Activated CD4-positive, alpha-beta T cell treated with anti-CD3 and anti-CD28 coated beads for 4 hours (primary cell): ENCODE measurements around the gene LAMC2.
"Not testable (repeated sequence)": the region's sequence is repeated elsewhere in the genome, so short reads cannot be mapped to it uniquely, and the experiment has no call there.

Experiments used
- DNase-seq, 2 donors: peaks; one replicate each; pipeline ENCODE4 v3.0.0-alpha.2; 2020

Gene LAMC2

GRCh38 chr1:183185941-183186490, at the start of gene LAMC2:
TSS of gene LAMC2 (plus strand) at chr1:183186264. CDS start at chr1:183186353, 89 bp downstream.
- no peak for DNase-seq

- no peak for DNase-seq
Measured at GRCh38 chr1:183137782-183138181, 48.3 kb upstream of the LAMC2 start.

GRCh38 chr1:183138301-183138700, 47.8 kb upstream of the LAMC2 start:
- no peak for DNase-seq

GRCh38 chr1:183139281-183139942, 46.7 kb upstream of the LAMC2 start:
- DNase-seq, result no peak

- no peak for DNase-seq
Measured at GRCh38 chr1:183140633-183141032, 45.4 kb upstream of the LAMC2 start.

GRCh38 chr1:183142171-183142570, 43.9 kb upstream of the LAMC2 start:
- no peak for DNase-seq

DNA sequence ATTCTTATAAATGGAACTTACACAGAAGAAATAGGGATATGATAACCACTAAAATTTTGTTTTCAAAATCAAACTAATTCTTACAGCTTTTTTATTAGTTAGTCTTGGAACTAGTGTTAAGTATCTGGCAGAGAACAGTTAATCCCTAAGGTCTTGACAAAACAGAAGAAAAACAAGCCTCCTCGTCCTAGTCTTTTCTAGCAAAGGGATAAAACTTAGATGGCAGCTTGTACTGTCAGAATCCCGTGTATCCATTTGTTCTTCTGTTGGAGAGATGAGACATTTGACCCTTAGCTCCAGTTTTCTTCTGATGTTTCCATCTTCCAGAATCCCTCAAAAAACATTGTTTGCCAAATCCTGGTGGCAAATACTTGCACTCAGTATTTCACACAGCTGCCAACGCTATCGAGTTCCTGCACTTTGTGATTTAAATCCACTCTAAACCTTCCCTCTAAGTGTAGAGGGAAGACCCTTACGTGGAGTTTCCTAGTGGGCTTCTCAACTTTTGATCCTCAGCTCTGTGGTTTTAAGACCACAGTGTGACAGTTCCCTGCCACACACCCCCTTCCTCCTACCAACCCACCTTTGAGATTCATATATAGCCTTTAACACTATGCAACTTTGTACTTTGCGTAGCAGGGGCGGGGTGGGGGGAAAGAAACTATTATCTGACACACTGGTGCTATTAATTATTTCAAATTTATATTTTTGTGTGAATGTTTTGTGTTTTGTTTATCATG, 42.3 kb upstream of the LAMC2 start:
- no peak for DNase-seq

DNA sequence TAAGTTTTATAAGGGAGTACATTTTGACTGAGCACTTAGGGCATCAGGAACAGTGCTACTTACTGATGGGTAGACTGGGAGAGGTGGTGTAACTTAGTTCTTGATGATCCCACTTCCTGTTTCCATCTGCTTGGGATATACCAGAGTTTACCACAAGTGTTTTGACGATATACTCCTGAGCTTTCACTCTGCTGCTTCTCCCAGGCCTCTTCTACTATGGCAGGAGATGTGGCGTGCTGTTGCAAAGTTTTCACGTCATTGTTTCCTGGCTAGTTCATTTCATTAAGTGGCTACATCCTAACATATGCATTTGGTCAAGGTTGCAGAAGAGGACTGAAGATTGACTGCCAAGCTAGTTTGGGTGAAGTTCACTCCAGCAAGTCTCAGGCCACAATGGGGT, 41.3 kb upstream of the LAMC2 start:
- DNase-seq, result no peak

DNA sequence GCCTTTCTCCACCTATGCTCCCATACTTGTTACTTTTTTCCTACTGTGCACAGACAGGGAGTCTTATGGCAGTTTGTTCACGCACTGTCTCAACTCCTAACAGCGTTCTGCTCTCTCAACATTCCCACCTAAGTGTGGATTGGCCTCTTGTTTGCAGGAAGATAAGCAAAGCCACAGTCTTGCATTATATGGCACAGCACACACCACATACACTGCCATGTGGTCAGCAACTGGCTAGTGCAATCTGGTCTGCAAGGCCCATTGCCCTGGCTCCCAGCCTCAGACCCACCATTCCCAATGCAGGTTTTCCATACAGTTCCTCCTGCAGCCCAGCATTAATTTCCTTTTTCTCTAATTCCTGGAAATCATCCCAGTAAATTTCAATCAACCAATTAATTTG, 38.3 kb upstream of the LAMC2 start:
- no peak for DNase-seq

DNA sequence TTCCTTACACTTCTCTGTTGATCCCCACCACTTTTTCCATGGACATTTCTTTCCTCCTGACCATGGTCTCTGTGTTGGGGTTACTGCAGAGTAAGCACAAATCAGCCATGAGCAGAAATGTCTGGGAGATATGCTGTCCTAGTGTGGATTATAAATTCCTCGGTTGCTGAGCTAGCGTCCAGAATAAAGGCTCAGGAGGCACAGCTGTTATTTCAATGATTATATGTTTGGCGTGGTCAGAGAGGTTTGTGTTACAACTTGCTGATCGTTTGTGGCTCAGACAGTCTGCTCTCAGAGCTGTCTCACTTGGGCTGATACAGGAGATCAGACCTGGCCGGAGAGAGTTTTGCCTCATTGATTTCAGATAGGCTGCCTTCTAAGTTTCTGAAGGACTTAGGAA, 37.5 kb upstream of the LAMC2 start:
- DNase-seq, result no peak

GRCh38 chr1:183149273-183149672, 36.8 kb upstream of the LAMC2 start:
- DNase-seq, result no peak

GRCh38 chr1:183150032-183150431, 36.0 kb upstream of the LAMC2 start:
- not testable (repeated sequence) for DNase-seq

DNA sequence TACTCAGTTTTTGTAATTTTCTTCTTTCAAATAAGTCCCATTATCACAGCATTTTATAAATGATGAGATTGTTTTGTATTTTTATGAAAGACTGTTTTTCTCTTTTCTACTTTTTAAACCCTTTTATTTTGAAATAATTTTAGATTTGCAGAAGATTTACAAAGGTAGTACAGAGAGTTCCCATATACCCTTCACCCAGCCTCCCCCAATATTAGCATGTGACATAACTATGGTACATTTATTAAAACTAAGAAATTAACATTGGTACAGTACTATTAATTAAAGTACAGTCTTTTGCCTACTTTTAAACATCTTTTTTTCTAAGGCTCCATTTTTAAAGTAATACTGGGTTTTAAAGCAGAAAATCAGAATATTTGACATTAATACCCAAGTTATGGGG, 35.6 kb upstream of the LAMC2 start:
- DNase-seq, result no peak

- no peak for DNase-seq
Measured at GRCh38 chr1:183152180-183152579, 33.9 kb upstream of the LAMC2 start.

DNA sequence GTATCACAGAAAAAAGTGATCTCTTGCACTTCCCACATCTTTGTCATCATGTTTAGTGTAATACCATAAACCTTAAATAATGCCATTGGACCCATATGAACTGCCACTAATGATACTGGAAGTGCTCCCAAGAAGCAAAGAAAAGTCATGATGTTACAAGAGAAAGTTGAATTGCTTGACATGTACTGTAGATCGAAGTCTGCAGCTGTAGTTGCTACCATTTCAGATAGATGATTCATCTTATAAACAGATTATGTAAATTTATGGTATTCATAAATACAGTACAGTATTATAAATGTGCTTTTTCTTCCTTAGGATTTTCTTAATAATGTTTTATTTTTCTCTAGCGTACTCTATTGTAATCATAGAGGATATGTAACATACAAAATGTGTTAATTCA, 30.1 kb upstream of the LAMC2 start:
- no peak for DNase-seq

GRCh38 chr1:183159960-183160359, 26.1 kb upstream of the LAMC2 start:
- no peak for DNase-seq

GRCh38 chr1:183161391-183161790, 24.7 kb upstream of the LAMC2 start:
- no peak for DNase-seq

- no peak for DNase-seq
Measured at GRCh38 chr1:183163316-183163715, 22.7 kb upstream of the LAMC2 start.

DNA sequence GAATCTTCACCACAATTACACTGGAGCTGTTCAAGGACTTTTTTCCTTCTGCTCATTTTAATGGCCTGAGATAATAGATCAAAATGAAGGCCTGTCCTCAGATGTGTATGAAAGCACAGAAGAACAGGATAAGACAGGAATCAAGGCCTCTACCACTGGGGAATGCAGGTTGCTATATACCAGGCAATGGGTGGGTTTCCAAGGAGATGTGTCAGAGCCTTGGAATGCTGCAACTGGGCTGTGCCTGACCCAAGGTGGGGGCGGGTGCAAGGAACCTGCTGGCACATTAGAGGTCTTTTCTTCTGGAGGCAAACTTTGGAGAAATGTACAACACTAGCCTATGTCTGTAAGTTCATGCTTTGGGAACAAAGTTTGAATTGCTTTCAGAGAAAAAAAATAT, 21.7 kb upstream of the LAMC2 start:
- no peak for DNase-seq

- DNase-seq, result no peak
Measured at GRCh38 chr1:183164963-183165362, 21.1 kb upstream of the LAMC2 start.

DNA sequence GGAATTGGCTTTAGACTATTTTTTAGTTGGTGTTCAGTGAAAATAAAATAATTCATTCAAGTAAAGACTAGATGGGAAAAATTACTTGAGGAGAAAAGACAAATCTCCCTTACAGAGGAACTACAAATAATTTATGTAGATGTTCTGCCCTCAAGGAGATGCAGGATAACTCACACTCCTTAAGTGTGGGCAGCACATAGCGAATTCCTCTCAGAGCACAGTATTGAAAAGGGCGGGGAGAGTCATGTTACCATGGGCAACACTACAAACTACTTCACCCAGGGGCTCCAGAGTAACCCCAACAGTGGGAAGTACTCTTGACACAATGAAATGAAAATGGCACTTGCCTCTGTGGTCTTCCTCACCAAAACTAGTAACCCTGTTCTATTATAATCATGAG, 20.6 kb upstream of the LAMC2 start:
- no peak for DNase-seq

DNA sequence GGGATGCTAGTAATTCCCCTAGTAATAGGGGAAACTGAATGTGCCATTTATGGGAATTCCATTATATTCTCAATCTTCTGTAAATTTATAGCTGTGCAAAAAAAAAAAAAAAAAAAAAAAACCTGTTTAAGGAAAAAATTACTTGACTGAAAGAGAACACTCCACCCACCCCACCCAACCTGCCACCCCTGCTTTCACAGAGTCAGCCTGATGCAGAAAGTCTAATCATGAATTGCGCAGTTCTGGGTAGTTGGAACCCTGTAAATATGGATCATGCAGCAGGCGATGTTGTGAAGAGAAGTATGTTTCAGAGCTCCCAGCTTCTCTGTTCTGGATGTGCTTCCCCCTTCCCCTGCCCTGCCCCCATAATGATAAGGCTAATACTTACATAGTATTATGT, 19.6 kb upstream of the LAMC2 start:
- DNase-seq, result no peak

DNA sequence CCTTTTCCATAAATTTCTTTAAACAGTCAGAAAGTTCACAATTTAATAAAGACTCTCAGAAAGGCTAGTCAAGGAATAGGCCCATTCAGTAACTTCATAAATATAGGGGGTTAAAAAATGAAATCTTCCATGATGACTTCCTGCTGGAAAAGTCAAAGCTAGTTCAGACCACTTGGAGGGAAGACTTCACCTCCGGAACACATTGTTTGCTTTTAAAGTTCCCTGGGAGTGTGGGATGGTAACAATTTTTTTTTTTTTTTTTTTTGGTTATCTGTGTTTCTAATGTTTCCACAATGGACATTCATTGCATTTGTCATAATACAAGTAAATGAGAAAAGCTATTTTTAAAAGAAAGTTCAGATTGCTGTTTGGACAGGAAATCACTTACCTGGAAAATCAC, 18.4 kb upstream of the LAMC2 start:
- DNase-seq, result no peak

- no peak for DNase-seq
Measured at GRCh38 chr1:183168308-183168707, 17.8 kb upstream of the LAMC2 start.

DNA sequence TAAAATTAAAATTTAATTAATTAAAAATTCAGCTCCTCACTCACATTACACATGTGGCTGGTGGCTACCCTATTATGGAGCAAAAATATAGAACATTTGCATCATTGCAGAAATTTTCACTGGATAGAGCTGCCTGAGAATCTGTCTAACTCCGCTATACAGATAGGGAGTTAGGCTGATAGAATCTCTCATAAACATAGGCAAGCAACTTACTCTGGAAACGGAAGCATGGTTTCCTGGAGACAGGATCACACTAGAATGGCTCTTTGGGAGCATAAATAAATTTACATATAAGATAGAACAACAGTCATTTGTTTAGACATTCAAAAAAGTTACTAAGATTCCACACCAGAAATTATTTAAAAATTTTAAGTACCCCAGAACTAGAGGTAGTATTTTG, 12.2 kb upstream of the LAMC2 start:
- no peak for DNase-seq
